Gastrocnemius medialis (tissue), 4 donors: Measurements from ENCODE around the gene RASGEF1C.

Experiments used
- CTCF ChIP-seq, 5 experiments: fragments of 450-650 bp in 3 of 5; fragments of 200-600 bp in 2 of 5; sonication (generic) in 2 of 5; IDR thresholded peaks in 4 of 5; conservative IDR thresholded peaks in 1 of 5; 1 replicate in 4 of 5; 2 replicates in 1 of 5; pipeline ENCODE4 v1.5.1; 2016 to 2019; ENCODE audit warnings: antibody characterized with exemption in 5 of 5, mild to moderate bottlenecking in 3 of 5, moderate library complexity in 3 of 5
- POLR2A ChIP-seq, 2 donors: fragments of 450-650 bp; IDR thresholded peaks; one replicate each; pipeline ENCODE4 v1.6.1; 2017; ENCODE audit warnings: antibody characterized with exemption in 2 of 2, mild to moderate bottlenecking in 2 of 2, moderate library complexity in 2 of 2

- no peak for TF ChIP-seq CTCF (IDR thresholded peaks at IDR 0.05 in 4 of 5, conservative IDR thresholded peaks at IDR 0.05 in 1 of 5)
- TF ChIP-seq POLR2A (IDR thresholded peaks at IDR 0.05) = no peak
These were observed 113.5 kb downstream of the RASGEF1C start for GRCh38 chr5:180095545-180095944.
